ENCODE data around the gene SLC35G3. TPM values are rescaled to one million over a fixed set of nuclear protein-coding genes. Genes with fewer than 3 reads are reported as not detected.

Gene SLC35G3
- total and polyA plus RNA-seq, 2 experiments from 2014 or later, result not detected

- peaks cover 5% of the 10 kb centered on the region for H3K27me3 ChIP-seq
- no peak overlapping the region for H3K4me3 ChIP-seq
- 73% methylated on average over 1 of the region's 1 CpG for WGBS (ENCODE audit: low lambda C conversion rate, missing lambda C conversion rate)
- no peak for DNase-seq (ENCODE audit: low spot score)
- no peak overlapping the region for H3K27ac ChIP-seq
- no peaks in the 10 kb centered on the region for H4K20me1 ChIP-seq (ENCODE audit: insufficient read depth, poor library complexity, severe bottlenecking)
- no peak overlapping the region for H2AFZ ChIP-seq
- H3K36me3 ChIP-seq (replicated peaks; ENCODE audit: insufficient read depth, low read depth), result no peaks in the 10 kb centered on the region
- no peaks in the 10 kb centered on the region for H3K79me2 ChIP-seq
- no peaks in the 10 kb centered on the region for H3K9me2 ChIP-seq (replicated peaks; ENCODE audit: insufficient read depth)
- no peak for TF ChIP-seq EZH2 (IDR thresholded peaks at IDR 0.05; ENCODE audit: borderline replicate concordance)
- no peaks in the 10 kb centered on the region for H3K9me3 ChIP-seq (ENCODE audit: low read depth)
- H3K4me2 ChIP-seq, result no peak overlapping the region
- H3K4me1 ChIP-seq (ENCODE audit: insufficient read depth), result no peaks in the 10 kb centered on the region
Observed at GRCh38 chr17:35229638-35230037, 35.4 kb upstream of the SLC35G3 start.

- Histone ChIP-seq H2AFZ (no peak overlapping the region), H4K20me1 (ENCODE audit: insufficient read depth, poor library complexity, severe bottlenecking) (no peaks in the 10 kb centered on the region), H3K9me3 (ENCODE audit: low read depth) (no peaks in the 10 kb centered on the region), H3K27me3 (peaks cover 5% of the 10 kb centered on the region), H3K79me2 (no peaks in the 10 kb centered on the region), H3K9me2 (replicated peaks; ENCODE audit: insufficient read depth) (no peaks in the 10 kb centered on the region), H3K4me2 (no peak overlapping the region), H3K36me3 (replicated peaks; ENCODE audit: insufficient read depth, low read depth) (no peaks in the 10 kb centered on the region), H3K4me3 (no peak overlapping the region), H3K27ac (no peak overlapping the region), H3K4me1 (ENCODE audit: insufficient read depth) (no peaks in the 10 kb centered on the region)
- TF ChIP-seq EZH2 (IDR thresholded peaks at IDR 0.05; ENCODE audit: borderline replicate concordance) (no peak), CTCF (IDR thresholded peaks at IDR 0.05; ENCODE audit: poor library complexity) (no peak), EZH2phosphoT487 (IDR thresholded peaks at IDR 0.05; ENCODE audit: low read depth, severe bottlenecking, unreplicated experiment) (no peak)
- no peak for DNase-seq (ENCODE audit: low spot score)
- 88% methylated on average over 2 of the region's 2 CpGs for WGBS (ENCODE audit: low lambda C conversion rate, missing lambda C conversion rate)
Observed at GRCh38 chr17:35227546-35227945, 33.4 kb upstream of the SLC35G3 start.

GRCh38 chr17:35224436-35224835 is 30.2 kb upstream of the SLC35G3 start:
- Histone ChIP-seq H3K4me2 (no peak overlapping the region), H3K9me3 (ENCODE audit: low read depth) (no peaks in the 10 kb centered on the region), H2AFZ (no peak overlapping the region), H4K20me1 (ENCODE audit: insufficient read depth, poor library complexity, severe bottlenecking) (no peaks in the 10 kb centered on the region), H3K4me3 (no peak overlapping the region), H3K27me3 (no peaks in the 10 kb centered on the region), H3K36me3 (replicated peaks; ENCODE audit: insufficient read depth, low read depth) (no peaks in the 10 kb centered on the region), H3K9me2 (replicated peaks; ENCODE audit: insufficient read depth) (no peaks in the 10 kb centered on the region), H3K27ac (no peak overlapping the region), H3K79me2 (no peaks in the 10 kb centered on the region), H3K4me1 (ENCODE audit: insufficient read depth) (no peaks in the 10 kb centered on the region)
- 73% methylated on average over 1 of the region's 1 CpG for WGBS (ENCODE audit: low lambda C conversion rate, missing lambda C conversion rate)
- TF ChIP-seq EZH2 (IDR thresholded peaks at IDR 0.05; ENCODE audit: borderline replicate concordance), result no peak
- no peak for TF ChIP-seq CTCF (IDR thresholded peaks at IDR 0.05; ENCODE audit: poor library complexity)
- TF ChIP-seq EZH2phosphoT487 (IDR thresholded peaks at IDR 0.05; ENCODE audit: low read depth, severe bottlenecking, unreplicated experiment), result no peak
- DNase-seq (ENCODE audit: low spot score), result no peak

GRCh38 chr17:35222452-35222851 is 28.3 kb upstream of the SLC35G3 start:
- no peak for TF ChIP-seq CTCF (IDR thresholded peaks at IDR 0.05; ENCODE audit: poor library complexity)
- TF ChIP-seq EZH2phosphoT487 (IDR thresholded peaks at IDR 0.05; ENCODE audit: low read depth, severe bottlenecking, unreplicated experiment), result no peak
- no peak for TF ChIP-seq EZH2 (IDR thresholded peaks at IDR 0.05; ENCODE audit: borderline replicate concordance)
- Histone ChIP-seq H3K9me3 (ENCODE audit: low read depth) (no peaks in the 10 kb centered on the region), H3K9me2 (replicated peaks; ENCODE audit: insufficient read depth) (no peaks in the 10 kb centered on the region), H3K4me1 (ENCODE audit: insufficient read depth) (no peaks in the 10 kb centered on the region), H2AFZ (no peak overlapping the region), H3K27ac (no peak overlapping the region), H3K36me3 (replicated peaks; ENCODE audit: insufficient read depth, low read depth) (no peaks in the 10 kb centered on the region), H4K20me1 (ENCODE audit: insufficient read depth, poor library complexity, severe bottlenecking) (no peaks in the 10 kb centered on the region), H3K27me3 (no peaks in the 10 kb centered on the region), H3K79me2 (no peaks in the 10 kb centered on the region), H3K4me2 (no peak overlapping the region), H3K4me3 (no peak overlapping the region)
- 93% methylated on average over 2 of the region's 2 CpGs for WGBS (ENCODE audit: low lambda C conversion rate, missing lambda C conversion rate)
- no peak for DNase-seq (ENCODE audit: low spot score)

Data from hepatocyte (in vitro differentiated cells).